C4-2B (cell line): ENCODE results near the gene RIPOR3.
"Not testable (repeated sequence)": the region's sequence is repeated elsewhere in the genome, so short reads cannot be mapped to it uniquely, and the experiment has no call there.

ENCODE experiments used
- CTCF ChIP-seq: fragments of 450-650 bp; conservative IDR thresholded peaks from 2 replicates; pipeline ENCODE4 v1.5.1; 2017; ENCODE audit warnings: mild to moderate bottlenecking
- ZFX ChIP-seq: fragments of 450-650 bp; IDR thresholded peaks from 2 replicates; pipeline ENCODE4 v1.6.1; 2017

GRCh38 chr20:50698255-50698654, 6.9 kb upstream of the RIPOR3 start:
- not testable (repeated sequence) for TF ChIP-seq CTCF, ZFX
